Transverse colon (tissue), 4 donors: Measurements from ENCODE around the gene PPP1R9A.

Source experiments
- CTCF ChIP-seq, 5 experiments: fragments of 200-600 bp in 3 of 5; fragments of 450-650 bp in 2 of 5; sonication (generic) in 3 of 5; IDR thresholded peaks; 1 replicate in 2 of 5; 2 replicates in 3 of 5; pipeline ENCODE4 v1.5.1; 2016 to 2017; ENCODE audit warnings: antibody characterized with exemption in 5 of 5, inconsistent platforms in 3 of 5, mild to moderate bottlenecking in 2 of 5, moderate library complexity in 1 of 5
- POLR2A ChIP-seq: fragments of 450-650 bp; IDR thresholded peaks from one replicate; pipeline ENCODE4 v1.6.1; 2016; ENCODE audit warnings: antibody characterized with exemption, mild to moderate bottlenecking, moderate library complexity
- POLR2AphosphoS5 ChIP-seq, 3 donors: sonication (generic); formaldehyde crosslinking; IDR thresholded peaks; one replicate each; pipeline ENCODE4 v1.6.1; 2016; ENCODE audit warnings: antibody characterized with exemption in 3 of 3

- TF ChIP-seq POLR2A (no peak), CTCF (IDR thresholded peaks at IDR 0.05) (no peak), POLR2AphosphoS5 (IDR thresholded peaks at IDR 0.05) (no peak)
Observed at GRCh38 chr7:94997547-94997946, 90.2 kb downstream of the PPP1R9A start.
